GM19351 (cell line): ENCODE data around the gene CENPT.
"Not testable (repeated sequence)": the region's sequence is repeated elsewhere in the genome, so short reads cannot be mapped to it uniquely, and the experiment has no call there.

ENCODE experiments used
- ATAC-seq: cut with Tn5 transposase; IDR thresholded peaks from one replicate; pipeline ENCODE4 v1.9.1; 2021; ENCODE audit warnings: mild to moderate bottlenecking, moderate library complexity; ENCODE audit not compliant: unreplicated experiment

Gene CENPT

GRCh38 chr16:67877064-67877463 is 29.6 kb upstream of the CENPT start:
- no peak for ATAC-seq

- ATAC-seq = no peak
Observed at GRCh38 chr16:67874372-67874771, 26.9 kb upstream of the CENPT start.

GRCh38 chr16:67873435-67874370 is 26.2 kb upstream of the CENPT start:
- peak; percentile 25 for ATAC-seq

GRCh38 chr16:67872631-67873434 is 25.3 kb upstream of the CENPT start, which contains the start of gene EDC4:
TSS of gene EDC4 (plus strand) at chr16:67873052. CDS start at chr16:67873262, 210 bp downstream.
- peak; percentile 81 for ATAC-seq

GRCh38 chr16:67872131-67872630 is 24.7 kb upstream of the CENPT start:
- no peak for ATAC-seq

GRCh38 chr16:67871256-67871655 is 23.8 kb upstream of the CENPT start:
- no peak for ATAC-seq

- no peak for ATAC-seq
Observed at GRCh38 chr16:67869653-67870052, 22.2 kb upstream of the CENPT start.

- no peak for ATAC-seq
Observed at GRCh38 chr16:67868290-67868689, 20.8 kb upstream of the CENPT start.

GRCh38 chr16:67865318-67865717 is 17.8 kb upstream of the CENPT start:
- no peak for ATAC-seq

- ATAC-seq = no peak
Observed at GRCh38 chr16:67864594-67864993, 17.1 kb upstream of the CENPT start.

- not testable (repeated sequence) for ATAC-seq
Observed at GRCh38 chr16:67864044-67864443, 16.6 kb upstream of the CENPT start.

- ATAC-seq = no peak
Observed at GRCh38 chr16:67862623-67863583, 15.4 kb upstream of the CENPT start.

- ATAC-seq = no peak
Observed at GRCh38 chr16:67861877-67862276, 14.4 kb upstream of the CENPT start.

- ATAC-seq = no peak
Observed at GRCh38 chr16:67860589-67861398, 13.3 kb upstream of the CENPT start.

GRCh38 chr16:67858500-67858899 is 11.0 kb upstream of the CENPT start:
- no peak for ATAC-seq

GRCh38 chr16:67857547-67858233 is 10.2 kb upstream of the CENPT start:
- no peak for ATAC-seq

GRCh38 chr16:67856927-67857546 is 9.5 kb upstream of the CENPT start:
- no peak for ATAC-seq

GRCh38 chr16:67855789-67856188 is 8.3 kb upstream of the CENPT start:
- ATAC-seq = no peak

- no peak for ATAC-seq
Observed at GRCh38 chr16:67853670-67854069, 6.2 kb upstream of the CENPT start.
